HT-29 (cell line): ENCODE data around the gene ZNF398. TPM values are rescaled to one million over a fixed set of nuclear protein-coding genes. Genes with fewer than 3 reads are reported as not detected.
"Not testable (repeated sequence)": the region's sequence is repeated elsewhere in the genome, so short reads cannot be mapped to it uniquely, and the experiment has no call there.

Experiments used
- DNase-seq: peaks from one replicate; pipeline ENCODE4 v3.0.0-alpha.2; 2015; ENCODE audit warnings: low spot score
- small RNA-seq: library from RNA; depleted of rRNA; stranded (forward); fragments of <200 nt; gene quantifications from one replicate; pipeline ENCODE3, GENCODE V24; 2014
- total RNA-seq: library from RNA; depleted of rRNA; stranded (reverse); fragments of >200 nt; shearing (Covaris generic); gene quantifications from 2 replicates; pipeline ENCODE4 v1.2.3, GENCODE V29; 2014; rRNA removed

Gene ZNF398
- total RNA-seq, 1 experiment from 2014 or later, result 8.2 TPM

GRCh38 chr7:149225656-149226055 is 78.4 kb downstream of the ZNF398 start:
- no peak for DNase-seq

GRCh38 chr7:149226366-149226765 is 79.1 kb downstream of the ZNF398 start:
- not testable (repeated sequence) for DNase-seq

GRCh38 chr7:149226840-149227494 is 79.7 kb downstream of the ZNF398 start:
- DNase-seq, result no peak

DNA sequence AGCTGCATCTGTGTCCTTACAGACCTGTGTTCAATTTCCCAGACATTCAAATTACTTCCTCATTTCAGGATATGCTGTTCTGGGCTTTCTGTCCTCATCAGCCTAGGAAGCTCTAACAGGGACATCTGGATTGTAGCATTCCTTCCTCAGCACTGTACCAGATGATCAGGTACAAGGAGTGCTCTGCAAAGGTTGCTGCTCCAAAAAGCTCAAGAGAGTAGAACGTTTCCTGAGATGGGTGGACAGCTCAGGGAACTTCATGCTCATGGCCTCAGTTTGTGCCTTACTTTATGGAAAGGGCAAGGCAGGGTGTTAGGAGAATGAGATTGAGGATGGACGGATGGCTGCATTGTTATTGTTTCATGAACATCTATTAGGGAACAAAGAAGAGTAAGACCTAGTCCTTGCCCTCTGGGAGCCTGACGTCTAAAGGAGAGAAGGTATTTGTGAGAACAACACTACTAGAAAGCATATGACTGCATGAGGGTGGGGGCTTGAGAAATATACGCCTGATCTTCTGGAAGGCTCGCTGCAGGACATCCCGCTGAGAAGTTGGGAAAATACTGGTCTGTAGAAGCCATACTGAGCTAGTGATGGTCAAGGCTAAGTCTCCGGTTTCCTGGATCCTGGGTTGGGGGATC is 81.7 kb downstream of the ZNF398 start:
- DNase-seq, result peak; percentile 34

DNA sequence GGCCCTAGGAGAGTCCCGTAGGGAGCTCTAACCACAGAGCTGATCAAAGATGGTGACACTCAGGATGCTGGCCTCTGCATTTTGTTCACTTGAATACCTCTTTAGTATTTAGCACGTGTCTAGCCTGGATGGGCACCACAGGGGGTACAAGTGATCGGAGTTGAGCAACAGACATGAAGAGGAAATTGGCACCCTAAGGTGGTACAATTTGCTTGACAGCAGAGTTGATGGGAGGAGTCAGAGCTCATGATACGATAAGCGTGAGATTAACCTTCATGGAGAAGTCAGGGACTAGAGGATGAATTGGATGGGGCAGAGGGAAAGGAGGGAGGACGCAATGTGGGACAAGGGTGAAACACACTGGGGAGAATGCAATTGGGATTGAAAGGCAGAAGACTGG is 82.3 kb downstream of the ZNF398 start:
- DNase-seq, result no peak

- DNase-seq, result no peak
These were observed 85.1 kb downstream of the ZNF398 start for GRCh38 chr7:149232362-149232761.

Small RNA genes lying within 50 kb of the gene (small RNA-seq; reads per million reads assigned to genes)
- gene AC004890.1, result not detected
- gene RN7SL521P, result 0.72 reads per million, percentile 10 among the genes with 10 or more reads in this experiment

Other genes starting within 250 kb of the ZNF398 start
- gene PDIA4, start 118.9 kb upstream of the ZNF398 start, total RNA-seq, result 327 and 331 TPM in 2 replicates
- 9.3 and 10.4 TPM in 2 replicates for gene ZNF786, start 56.7 kb upstream of the ZNF398 start, total RNA-seq
- 0.39 and 1.2 TPM in 2 replicates for gene ZNF425, start 21.1 kb upstream of the ZNF398 start, total RNA-seq
- gene ZNF282, start 48.1 kb downstream of the ZNF398 start, total RNA-seq, result 47.4 and 72.1 TPM in 2 replicates
- 11.9 and 20.9 TPM in 2 replicates for gene ZNF212, start 92.2 kb downstream of the ZNF398 start, total RNA-seq
- 20.6 and 22.9 TPM in 2 replicates for gene ZNF783, start 114.7 kb downstream of the ZNF398 start, total RNA-seq